Islet of Langerhans (tissue), 1 donor: ENCODE measurements around the gene MRPL47.
A peak's percentile ranks its signal among the peaks of the same experiment; 100 is the strongest.
"Not testable (repeated sequence)": the region's sequence is repeated elsewhere in the genome, so short reads cannot be mapped to it uniquely, and the experiment has no call there.

Source experiments
- FAIRE-seq: peaks from one replicate; lab custom pipeline; 2011; peaks lifted over from hg19 to GRCh38; lab: Jason Lieb, UNC

The MRPL47 gene

DNA sequence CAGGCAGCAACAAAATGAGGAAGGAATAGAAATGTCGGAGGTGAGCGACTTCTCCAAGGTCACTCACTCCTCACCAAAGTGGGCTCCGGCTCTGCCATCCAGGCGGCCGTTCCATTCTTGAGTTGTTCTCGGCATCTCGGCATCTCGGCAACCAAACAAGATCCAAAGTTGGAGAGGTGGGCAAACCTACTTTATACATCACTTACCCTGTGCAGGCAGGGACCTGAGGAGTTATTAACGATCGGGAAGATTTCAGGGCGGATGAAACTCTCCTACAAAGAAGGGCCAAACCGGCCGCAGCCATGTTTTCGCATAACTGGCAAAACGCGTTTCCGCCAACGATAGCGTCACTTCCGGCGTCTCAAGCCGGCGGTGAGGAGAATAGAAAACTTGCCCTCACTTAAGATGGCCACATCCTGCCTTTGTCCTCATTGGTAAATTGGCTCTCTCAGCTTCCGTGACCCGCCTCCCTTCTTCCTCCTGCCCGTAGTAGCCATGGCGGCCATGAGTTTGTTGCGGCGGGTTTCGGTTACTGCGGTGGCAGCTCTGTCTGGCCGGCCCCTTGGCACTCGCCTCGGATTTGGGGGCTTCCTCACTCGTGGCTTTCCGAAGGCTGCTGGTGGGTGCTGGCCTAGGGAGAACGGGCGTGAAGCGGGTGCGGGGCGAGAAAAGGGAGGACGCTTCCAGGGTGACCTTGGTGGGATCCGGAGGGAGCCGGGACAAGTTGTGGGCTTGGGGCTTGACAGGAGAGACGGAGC is at the start of gene MRPL47, which contains the start of gene NDUFB5:
Gene MRPL47, minus strand, starts transcription at position 318 of the 758 bp plus-strand sequence. Its CDS starts 14 bp downstream, at position 304.
Gene NDUFB5, plus strand, starts transcription at position 474 of the 758 bp plus-strand sequence. Its CDS starts 22 bp downstream, at position 496.
- FAIRE-seq, result peak; percentile 84

DNA sequence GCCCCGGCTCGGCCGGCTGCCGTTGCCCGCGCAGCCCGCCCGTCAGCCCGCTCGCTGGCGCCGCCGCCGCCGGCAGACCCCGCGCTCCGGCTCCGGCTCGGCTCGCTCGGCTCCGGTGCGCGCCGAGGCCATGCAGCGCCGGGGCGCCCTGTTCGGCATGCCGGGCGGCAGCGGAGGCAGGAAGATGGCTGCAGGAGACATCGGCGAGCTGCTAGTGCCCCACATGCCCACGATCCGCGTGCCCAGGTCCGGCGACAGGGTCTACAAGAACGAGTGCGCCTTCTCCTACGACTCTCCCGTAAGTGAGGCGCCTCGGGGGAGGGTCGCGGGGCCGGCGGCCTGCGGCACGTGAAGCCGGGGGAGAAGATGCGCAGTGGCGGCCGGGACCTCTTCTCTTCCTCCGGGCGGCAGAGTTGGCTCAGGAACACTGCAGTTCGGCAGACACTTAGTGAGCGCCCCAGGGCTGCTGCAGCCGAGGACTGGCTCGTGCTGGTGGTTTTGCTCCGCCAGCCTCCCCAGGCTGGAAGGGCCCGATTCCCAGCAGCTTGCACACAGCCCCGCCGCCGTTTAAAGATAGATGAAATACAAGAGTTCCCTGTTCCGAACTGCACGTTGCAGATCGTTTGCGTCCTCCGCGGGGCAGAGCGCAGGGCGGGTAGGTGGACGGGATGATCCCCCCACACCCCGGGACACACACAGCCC is 48.8 kb upstream of the MRPL47 start:
- FAIRE-seq, result no peak

DNA sequence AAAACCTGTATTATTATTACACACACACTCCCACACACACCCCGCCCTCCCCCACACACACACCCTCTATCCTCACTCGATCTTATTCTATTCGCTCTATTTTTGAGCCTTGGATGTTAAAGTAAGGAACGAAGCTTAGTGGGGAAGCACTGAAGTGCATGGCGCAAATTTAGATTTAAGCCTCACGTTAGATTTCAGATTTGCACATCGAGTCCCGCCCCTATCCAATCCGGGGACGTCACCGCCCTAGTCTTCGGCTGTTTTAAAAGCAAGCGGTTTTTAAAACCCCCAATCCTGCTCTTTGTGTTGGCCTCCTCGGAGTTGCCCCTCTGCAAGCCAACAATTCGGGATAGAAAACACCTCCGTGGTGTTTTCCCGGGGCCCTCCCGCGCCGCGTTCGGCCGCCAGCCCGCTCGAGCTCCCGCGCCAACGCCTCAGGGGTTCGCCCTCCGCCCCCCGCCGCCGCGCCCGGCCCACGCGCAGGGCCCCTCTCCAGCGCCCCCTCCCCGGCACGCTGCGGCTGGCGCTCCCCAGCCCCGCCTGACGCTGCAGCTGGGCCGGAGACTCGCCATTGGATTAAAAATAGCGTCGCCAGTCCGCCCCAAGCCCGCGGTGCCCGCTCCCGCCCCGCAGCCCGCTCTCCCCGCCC is 48.1 kb upstream of the MRPL47 start, which contains the start of gene USP13:
Gene USP13, plus strand, starts transcription at position 594 of the 649 bp plus-strand sequence. CDS start 186 bp downstream, outside the sequence.
- no peak for FAIRE-seq

DNA sequence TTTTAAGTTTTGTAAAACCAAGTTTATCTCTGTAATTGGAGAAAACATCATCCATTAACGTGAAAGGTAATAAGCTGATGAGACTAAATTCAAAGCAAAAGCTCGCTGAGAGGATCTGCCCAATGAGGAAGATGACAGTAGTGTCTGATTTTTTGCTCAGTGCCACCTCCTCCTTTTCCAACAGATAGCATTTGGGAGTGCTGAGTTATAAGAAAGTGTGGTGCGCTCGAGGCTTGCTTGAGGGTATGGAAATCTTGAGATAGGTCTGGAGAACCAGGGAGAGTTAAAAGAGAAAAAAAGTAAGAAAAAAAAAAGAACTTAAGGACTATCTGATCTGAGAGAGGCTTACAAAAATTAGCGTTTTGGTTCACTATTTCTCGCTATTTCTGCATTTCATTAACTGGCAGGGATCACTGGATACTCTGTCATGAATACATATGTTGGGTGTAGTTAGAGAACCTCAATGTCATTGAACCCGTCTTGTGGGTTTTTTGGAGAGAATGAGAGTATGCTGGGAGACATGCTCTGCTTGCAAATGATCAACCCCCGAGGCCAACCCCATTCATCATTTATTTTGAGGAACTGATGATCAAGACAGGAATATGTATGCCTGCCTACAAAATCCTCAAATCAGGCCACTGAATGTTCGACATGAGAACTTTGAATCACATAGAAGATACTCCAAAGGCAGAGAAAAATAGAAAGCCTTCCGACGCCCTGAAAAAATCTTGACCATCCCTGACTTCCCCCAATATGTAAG is 47.4 kb upstream of the MRPL47 start:
- FAIRE-seq, result no peak

DNA sequence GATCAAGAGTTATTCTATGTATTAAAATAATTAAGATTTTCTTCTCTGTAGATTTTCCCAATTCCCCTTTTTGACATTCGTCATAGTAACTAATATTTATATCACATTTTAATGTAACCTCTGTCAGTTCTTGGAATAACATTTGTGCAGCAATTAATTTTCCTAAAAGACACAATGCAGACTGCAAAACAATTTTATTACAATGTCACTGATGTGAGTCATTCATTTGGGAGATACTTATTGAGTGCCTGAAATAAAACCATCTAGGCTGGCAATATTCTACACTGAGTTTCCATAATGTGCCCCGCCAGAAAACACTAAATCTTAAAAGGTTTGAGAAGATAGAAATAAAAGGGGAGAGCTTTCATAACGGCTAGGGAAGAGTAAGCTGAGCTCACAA is 41.7 kb upstream of the MRPL47 start:
- FAIRE-seq, result no peak

DNA sequence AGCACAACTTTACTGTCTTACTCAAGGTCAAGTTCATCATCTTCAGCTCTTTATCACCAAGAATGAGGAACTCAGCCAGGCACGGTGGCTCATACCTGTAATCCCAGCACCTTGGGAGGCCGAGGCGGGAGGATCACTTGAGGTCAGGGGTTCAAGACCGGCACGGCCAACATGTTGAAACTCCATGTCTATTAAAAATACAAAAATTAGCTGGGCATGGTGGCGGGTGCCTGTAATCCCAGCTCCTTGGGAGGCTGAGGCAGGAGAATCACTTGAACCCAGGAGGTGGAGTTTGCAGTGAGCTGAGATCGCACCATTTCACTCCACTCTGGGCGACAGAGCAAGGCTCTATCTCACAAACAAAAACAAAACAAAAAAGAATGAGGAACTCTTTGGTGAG is 39.4 kb upstream of the MRPL47 start:
- FAIRE-seq, result not testable (repeated sequence)

DNA sequence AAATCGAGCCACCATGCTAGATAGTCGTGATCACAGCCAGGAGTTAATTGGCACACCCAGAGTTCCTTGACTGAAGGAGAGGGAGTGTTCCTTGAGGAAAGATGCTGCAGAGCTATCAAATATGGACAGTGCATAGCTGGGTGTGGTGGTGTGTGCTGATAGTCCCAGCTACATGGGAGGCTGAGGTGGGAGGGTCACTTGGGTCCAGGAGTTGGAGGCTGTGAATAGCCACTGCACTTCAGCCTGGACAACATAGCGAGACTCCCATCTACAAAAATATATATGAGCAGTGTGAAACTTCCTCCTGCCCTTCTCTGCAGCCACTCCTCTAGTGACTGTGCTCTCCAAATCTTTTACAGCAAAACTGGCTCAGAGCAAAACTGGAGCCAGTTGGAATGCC is 38.4 kb upstream of the MRPL47 start:
- FAIRE-seq, result no peak

DNA sequence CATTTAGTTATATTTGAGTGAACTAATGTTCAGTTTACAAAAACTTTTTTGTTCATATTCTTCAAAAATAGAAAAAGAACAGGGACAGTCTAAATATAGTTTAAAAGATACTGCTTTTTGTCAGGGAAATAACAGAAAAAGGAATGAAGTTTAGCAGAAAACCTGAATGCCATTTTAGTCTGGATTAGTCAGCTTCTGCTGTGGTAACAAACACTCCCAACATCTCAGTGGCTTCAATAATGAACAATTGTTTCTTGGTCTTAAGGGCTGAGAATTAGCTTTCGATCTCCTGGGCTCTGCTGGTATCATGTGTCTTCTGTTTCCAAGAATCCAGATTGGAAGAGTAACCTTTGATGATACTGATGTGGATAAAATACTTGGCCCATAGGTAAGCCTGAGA is 36.0 kb upstream of the MRPL47 start:
- FAIRE-seq, result no peak

DNA sequence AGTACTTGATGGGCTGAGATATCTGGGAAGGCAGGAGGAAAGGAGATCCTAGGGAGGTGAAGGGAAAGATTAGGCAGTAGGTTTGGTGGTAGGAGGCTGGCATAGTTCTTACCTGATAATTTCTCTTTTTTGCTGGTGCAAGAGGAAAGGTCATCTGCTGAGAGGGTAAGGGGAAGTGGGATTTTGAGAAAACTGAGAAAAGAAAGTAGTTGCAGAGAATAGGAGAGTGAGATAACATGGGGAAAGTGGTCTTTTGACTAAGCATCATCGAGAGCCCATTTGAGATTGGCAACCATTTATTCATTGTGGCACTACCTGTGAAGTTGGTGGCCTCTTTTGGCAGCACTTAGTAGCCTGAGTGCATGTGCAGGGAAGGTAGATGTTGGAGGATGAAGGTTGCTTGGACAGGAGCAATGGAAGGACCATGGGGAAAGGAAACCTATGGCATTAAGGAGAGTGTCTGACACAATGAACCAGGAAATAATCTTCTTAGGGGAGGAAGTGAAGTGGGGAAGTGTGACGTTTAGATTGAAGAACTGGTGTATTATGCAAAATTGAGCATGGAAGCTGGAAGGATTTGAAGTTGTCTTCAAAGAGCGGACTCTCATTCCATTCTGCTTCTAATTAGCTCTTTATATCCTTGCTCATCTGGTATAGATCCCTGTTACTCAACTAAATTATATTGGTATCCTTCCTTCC is 26.5 kb upstream of the MRPL47 start:
- no peak for FAIRE-seq

DNA sequence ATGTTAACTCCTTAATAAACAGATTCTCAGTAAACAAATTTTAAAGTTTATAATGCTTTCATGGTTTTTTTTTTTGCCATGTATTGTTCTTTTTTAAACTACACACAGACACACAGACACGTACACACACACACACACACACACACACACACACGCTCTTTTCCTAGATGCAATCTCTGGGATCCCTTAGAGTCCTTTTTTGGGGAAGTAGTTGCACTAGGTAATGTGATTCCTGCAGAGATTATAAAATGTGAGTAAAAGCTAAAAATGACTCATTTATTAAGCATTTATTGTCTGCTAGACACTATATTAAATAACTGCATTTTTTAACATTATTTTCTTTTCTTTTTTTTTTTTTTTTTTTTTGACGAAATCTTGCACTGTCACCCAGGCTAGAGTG is 20.0 kb upstream of the MRPL47 start:
- no peak for FAIRE-seq

DNA sequence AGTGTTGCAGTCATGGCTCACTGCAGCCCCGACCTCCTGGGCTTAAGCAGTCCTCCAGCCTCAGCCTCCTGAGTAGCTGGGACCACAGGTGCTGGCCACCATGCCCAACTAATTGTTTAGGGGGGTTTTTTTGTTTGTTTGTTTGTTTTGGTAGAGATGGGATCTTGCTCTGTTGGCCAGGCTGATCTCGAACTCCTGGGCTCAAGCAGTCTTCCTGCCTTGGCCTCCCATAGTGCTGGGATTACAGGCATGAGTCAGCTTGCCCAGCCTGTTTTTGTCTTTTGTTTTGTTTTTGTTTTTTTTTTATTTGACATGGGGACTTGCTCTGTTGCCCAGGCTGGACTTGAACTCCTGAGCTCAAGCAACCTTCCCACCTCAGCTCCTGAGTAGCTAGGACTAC is 17.6 kb upstream of the MRPL47 start:
- FAIRE-seq, result no peak

DNA sequence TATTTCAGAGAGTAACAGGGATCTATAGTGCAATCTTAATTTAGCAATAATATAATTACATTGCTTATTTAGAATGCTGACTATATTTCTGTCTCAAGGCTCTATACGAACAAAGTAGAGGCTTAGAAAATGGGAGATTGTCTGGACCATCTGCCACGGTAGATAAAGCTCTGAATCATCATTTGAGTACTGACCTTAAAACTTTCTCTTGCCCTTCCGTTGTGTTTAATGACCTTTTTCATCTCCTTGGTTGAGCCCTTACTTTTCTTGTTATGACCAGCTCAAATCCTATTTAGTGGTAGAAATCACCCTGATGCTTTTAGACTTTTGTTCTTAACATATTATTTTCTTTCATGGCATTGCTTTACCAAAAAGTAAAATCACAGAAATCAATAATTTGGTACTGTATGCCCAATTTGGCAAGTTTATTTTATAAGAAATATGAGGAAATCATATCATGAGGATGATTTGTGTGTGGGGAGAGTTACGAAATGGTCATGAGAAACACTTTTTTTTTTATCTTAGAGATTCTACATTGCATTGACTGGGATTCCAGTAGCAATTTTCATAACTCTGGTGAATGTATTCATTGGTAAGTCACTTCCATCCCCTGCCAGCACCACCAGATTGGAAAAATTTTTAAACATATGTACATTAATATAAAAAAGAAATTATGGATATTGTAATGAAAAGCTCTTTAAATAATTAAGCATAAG is 11.2 kb upstream of the MRPL47 start:
- FAIRE-seq, result no peak

DNA sequence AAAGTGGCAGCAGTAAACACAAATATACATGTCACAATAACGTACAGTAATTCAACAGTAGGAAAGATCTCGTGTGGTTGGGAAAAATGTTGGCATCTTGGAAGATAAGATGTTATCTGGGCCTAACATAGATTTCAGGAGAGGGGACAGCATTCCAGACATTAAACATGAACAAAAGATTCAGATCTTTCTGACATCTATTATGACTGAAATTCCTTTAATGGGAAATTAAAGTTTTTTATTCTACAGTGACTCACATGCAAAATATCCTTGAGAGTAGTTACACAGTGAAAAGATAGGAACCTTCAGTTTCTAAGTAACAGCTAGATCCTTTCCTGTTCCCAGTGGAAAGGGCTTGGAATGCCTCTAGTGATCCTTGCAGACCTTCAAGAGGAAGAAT is 9.4 kb upstream of the MRPL47 start:
- no peak for FAIRE-seq

DNA sequence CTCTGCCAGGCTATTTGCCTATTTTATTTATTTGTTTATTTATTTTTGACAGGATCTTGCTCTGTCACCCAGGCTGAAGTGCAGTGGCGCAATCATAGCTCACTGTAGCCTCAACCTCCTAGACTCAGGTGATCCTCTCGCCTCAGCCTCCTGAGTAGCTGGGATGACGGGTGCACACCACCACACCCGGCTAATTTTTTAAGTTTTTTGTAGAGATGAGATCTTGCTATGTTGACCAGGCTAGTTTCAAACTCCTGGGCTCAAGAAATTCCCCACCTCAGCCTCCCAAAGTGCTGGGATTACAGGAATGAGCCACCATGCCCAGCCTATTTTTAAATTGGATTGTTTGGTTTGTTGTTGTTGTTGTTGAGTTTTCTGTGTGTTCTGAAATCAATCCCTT is 5.6 kb upstream of the MRPL47 start:
- FAIRE-seq, result no peak

DNA sequence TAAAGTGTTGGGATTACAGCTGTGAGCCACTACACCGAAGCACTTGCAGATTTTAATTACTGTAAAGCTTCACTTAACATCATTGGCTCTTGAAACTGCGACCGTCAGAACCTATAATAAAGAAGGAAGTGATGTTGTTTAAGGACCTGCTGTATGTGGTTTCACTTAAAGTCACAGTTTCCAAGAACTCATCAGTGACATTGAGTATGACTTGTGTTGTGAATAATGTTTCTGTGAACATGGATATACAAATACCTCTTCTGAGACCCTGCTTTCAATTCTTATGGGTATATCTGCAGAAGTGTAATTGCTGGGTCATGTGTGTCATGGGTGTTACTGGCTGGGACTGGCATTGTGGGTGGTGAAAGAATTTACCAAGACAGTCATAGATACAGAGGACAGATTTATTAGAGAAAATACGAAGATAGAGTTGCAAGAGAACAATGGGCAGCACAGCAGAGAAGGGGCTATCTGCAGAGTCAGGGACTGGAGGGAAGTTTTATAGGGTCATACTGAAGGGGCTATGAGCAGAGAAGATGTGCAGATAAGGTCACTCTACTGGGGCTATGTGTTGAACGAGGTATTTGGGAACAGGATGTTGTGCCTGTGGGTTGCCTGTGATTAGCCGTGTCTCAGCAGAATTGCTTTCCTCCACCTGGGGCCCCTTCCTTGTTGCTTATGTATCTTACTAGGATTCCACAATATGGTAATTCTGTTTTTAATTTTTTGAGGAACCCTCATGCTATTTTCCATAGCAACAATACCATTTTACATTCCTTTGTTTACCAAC is 4.7 kb upstream of the MRPL47 start:
- FAIRE-seq, result no peak

DNA sequence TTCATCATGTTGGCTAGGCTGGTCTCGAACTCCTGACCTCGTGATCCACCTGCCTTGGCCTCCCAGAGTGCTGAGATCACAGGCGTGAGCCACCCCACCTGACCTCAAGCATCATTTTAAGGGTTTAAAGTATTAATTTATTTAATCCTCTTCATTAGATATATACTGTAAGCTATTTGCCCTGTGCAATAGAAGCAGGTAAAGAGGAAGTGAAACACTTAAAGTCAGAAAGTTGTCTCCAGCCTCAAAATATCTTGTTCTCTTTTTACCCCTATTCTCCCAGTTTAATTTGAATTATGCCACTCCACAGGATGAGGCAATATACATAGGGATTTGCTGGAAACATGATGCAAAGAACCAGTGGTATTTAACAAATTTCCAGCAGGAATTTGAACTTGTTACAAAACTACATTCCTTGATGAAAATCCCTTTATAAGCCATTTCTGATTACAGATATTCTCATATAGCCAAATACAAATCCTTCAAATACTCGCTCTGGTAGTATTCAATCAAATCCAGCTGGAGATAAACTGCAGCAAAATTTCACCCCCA is 2.2 kb upstream of the MRPL47 start:
- no peak for FAIRE-seq

DNA sequence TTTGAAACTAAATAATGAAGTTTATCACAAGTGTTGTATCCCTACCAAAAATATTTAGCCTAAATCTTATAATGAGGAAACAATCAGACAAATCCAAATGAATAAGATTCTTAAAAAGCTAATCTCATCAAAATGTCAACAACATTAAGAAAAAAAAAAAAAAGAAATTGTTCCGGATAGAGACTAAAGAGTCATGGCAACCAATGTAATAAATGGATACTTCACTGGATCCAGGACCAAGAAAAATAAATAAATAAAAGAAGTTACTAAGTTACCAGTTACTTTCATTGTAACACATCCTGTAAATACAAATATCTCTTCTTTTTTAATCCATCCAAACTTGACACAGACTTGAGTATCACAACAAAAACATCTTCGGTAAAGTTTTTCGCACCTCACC is 607 bp downstream of the MRPL47 start:
- no peak for FAIRE-seq

DNA sequence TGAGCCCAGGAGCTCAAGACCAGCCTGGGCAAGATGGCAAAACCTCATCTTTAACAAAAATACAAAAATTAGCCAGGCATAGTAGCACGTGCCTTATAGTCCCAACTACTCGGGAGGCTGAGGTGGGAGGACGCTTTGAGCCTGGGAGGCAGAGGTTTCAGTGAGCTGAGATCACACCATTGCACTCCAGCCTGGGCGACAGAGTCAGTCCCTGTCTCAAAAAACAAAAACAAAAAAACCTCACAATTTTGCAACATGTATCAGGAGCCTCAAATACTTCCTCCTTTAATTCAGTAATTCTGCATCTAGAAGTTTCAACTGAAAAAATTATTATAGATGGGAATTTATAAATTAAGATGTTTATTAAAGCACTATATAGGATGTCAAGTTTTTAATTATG is 1.1 kb downstream of the MRPL47 start:
- no peak for FAIRE-seq

DNA sequence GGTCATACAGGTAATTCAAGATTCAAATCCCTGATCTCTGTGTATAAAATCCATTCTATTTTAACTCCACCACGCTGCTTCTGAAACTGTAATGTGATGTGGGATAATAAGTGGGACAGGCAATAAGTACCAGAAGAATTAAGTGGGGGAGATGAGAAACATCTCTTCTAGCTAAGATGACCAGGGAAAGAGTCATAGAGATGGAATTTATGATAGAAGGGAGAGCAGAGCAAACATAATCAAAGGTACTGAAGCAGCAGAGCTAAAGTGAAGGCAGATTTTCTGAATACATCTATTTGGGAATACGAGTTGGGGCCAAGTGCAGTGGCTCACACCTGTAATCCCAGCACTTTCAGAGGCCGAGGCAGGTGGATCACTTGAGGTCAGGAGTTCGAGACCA is 4.9 kb downstream of the MRPL47 start:
- FAIRE-seq, result no peak

DNA sequence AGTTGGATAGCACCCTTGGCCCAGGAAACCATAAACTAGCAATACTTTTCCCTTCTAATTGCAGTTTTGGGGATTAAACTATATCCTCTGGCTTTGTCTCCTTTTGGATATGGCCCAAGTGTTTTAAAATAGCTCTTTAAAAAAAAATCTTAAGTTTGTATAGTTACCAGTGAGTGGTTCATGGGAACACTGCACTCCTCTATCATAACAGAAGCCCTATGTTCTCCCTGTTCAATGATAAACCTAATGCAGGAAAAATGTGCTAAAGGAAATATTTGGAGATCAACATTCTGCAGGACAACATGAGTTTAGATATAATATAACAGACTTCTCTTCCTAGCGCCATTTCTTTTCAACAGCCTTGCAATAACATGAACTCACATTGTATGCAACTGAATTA is 13.1 kb downstream of the MRPL47 start:
- no peak for FAIRE-seq
